ENCODE results near the gene USP4.
"Not testable (repeated sequence)": the region's sequence is repeated elsewhere in the genome, so short reads cannot be mapped to it uniquely, and the experiment has no call there.

USP4 gene

DNA sequence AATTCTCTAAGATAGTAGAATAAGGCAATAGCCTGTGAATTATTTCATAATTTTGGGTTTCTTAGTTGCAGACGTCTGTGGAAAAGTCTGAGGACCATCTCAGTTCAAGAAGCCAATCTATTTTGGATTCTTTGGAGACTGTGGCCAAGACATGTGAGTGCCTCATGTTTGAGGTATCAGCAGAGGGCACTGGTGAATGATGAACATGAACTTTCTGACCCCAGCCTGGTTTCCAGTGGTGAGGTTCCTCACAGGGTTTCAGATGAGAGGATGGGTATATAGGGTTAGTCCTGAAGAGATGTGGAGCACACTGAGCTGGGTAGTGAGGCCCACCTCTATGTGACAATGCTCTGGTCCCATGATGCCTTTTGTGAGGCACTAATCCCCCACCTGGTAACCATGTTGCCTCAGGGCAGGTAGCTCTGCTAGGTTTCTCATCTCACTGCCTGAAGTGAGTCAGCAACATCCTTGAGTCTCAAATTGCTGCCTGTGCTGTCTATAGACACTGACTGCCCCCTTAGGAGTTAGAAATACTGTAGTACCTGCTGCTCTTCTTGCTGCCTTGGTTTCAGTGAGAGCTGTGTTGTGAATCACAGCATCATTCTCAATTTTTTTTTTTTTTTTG lies 95.2 kb downstream of the USP4 start:
- DNase-seq: no peak

DNA sequence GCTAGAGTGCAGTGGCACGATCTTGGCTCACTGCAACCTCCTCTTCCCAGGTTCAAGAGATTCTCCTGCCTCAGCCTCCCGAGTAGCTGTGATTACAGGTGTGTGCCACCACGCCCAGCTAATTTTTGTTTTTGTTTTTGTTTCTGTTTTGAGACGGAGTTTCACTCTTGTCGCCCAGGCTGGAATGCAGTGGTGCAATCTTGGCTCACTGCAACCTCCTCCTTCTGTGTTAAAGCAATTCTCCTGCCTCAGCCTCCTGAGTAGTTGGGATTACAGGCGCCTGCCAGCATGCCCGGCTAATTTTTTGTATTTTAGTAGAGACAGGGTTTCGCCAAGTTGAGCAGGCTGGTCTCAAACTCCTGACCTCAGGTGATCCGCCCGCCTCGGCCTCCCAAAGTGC lies 99.8 kb downstream of the USP4 start:
- not testable (repeated sequence) for DNase-seq

DNA sequence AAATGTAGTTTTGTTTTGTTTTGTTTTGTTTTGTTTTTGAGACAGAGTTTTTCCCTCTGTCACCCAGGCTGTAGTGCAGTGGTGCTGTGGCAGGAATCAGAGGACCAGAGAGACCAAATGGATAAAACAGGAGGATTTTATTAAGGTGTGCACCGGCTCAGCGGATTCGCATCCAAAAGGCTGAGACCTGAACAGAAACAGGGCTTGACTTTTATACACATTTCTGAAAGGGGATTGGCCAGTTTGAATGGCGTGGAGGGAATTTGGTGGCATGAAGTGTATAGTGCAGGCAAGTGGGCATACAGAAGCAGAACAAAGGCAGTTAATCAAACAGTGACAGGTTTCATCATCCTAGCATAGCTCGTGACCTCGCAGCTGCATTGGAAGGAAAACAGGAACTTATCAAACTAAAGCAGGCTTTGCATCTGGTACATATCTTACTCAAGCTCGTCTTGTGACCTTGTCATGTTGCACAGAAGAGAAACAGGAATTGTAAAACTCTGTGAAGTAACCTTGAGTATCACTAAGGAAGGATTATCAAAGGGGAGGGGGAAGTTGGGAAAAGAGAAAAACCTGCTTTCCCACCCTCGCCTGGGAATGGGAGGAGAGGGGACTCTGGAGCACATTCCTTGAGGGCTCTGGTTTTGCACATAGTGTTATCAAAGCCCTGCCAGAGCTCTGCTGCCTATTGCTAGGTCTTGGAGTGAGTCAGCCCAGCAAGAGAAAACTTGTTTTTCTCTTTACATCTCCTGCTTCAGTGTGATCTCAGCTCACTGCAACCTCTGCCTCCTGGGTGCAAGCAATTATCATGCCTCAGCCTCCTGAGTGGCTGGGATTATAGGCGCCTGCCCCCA lies 101.4 kb downstream of the USP4 start:
- no peak for DNase-seq

DNA sequence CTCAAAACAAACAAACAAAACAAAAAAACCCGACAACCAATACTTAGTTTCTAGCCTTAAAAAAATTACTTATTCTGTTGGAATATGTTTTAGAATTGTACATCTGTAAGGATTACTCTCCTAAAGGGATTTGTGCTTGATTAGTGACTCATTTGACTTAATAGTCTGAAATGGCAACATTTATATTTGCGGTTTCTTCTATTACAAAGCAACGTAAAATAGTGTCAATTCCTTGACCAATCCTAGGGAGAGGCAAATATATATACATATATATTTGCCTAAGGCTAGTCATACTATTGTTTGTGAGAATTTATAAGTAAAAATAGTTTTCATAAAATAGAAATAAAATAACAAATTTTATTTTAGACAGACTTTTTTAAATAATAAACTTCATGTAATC lies 102.5 kb downstream of the USP4 start:
- DNase-seq: no peak

DNA sequence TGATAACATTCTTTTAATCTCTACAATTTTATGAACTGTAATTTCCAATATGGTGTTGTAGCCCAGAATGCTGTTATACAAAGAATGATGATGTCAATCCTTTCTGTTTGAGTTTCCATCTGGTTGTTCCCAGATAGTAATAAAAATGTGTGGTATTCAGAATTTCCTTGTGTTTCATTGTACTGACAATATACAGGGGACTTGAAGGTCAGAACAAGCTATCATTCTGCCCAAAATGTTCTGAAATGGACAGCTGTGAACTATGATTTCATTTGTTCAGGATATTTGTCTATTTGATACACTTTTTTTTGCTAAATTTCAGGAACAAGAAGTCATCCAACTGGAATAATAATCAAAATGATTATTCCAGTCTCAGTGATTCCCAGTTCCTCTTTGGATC lies 103.6 kb downstream of the USP4 start:
- no peak for DNase-seq

DNA sequence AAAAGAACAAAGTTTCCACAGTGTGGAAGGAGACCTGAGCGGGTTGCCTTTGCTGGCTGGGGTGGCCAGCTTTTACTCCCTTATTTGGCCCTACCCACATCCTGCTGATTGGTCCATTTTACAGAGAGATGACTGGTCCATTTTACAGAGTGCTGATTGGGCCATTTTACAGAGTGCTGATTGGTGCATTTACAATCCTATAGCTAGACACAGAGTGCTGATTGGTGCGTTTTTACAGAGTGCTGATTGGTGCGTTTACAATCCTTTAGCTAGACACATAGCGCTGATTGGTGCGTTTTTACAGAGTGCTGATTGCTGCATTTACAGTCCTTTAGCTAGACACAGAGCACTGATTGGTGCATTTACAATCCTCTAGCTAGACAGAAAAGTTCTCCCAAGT lies 111.0 kb downstream of the USP4 start:
- not testable (repeated sequence) for DNase-seq

Data from eye (tissue), 1 donor.